ENCODE results near the gene MIPOL1.

Gene MIPOL1

DNA sequence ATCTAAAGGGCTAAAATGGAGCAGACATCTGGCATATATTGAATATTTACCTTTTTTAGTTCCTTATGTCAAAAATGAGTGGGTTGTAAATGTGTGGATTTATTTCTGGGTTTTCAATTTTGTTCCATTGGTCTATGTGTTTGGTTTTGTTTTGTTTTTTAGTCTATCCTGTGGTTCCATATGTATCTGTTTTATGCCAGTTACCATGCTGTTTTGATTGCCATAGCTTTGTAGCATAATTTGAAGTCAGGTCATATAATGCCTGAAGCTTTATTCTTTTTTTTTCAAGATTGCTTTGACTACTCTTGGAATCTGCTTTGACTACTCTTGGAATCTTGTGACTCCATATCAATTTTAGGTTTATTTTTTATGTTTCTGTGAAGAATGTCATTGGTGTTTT is 133.2 kb downstream of the MIPOL1 start:
- H3K79me2 ChIP-seq (ENCODE audit: insufficient read depth, low read length), result no peaks in the 10 kb centered on the region
- no peak overlapping the region for H3K27ac ChIP-seq (ENCODE audit: low read depth, low read length)

DNA sequence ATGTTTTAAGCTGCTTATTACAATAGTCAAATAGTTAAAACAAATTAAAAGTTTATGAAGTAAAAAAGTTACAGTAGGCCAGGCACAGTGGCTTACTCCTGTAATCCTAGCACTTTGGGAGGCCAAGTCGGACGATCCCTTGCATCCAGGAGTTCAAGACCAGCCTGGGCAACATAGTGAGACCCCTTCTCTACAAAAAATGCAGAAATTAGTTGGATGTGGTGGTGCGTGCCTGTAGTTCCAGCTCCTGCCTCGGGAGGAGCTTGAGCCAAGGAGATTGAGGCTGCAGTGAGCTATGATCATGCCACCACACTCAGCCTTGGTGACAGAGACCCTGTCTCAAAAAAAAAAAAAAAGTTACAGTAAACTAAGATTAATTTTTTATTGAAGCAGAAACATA is 142.6 kb downstream of the MIPOL1 start:
- H3F3A ChIP-seq (ENCODE audit: insufficient read depth), result no peaks in the 10 kb centered on the region
- H3K4me2 ChIP-seq (ENCODE audit: low read depth, low read length, poor library complexity, severe bottlenecking), result no peak overlapping the region
- no peak overlapping the region for H2AFZ ChIP-seq (ENCODE audit: low read depth, low read length, severe bottlenecking)
- no peaks in the 10 kb centered on the region for H3K9me2 ChIP-seq (replicated peaks; ENCODE audit: insufficient read depth, low read length)
- H3K9ac ChIP-seq (ENCODE audit: low read length), result no peak overlapping the region
- H4K20me1 ChIP-seq (ENCODE audit: low read depth, low read length), result no peaks in the 10 kb centered on the region
- H3K9me3 ChIP-seq (ENCODE audit: insufficient read depth, low read length), result 0 out of 2 replicates have a peak, but pooled peaks cover 4% of the 10 kb centered on the region
- no peaks in the 10 kb centered on the region for H3K79me2 ChIP-seq (ENCODE audit: insufficient read depth, low read length)
- H3K4me3 ChIP-seq (ENCODE audit: insufficient read depth, low read length, poor library complexity, severe bottlenecking), result no peak overlapping the region
- no peak overlapping the region for H3K27ac ChIP-seq (ENCODE audit: low read depth, low read length)
- TF ChIP-seq, protein P1, sequence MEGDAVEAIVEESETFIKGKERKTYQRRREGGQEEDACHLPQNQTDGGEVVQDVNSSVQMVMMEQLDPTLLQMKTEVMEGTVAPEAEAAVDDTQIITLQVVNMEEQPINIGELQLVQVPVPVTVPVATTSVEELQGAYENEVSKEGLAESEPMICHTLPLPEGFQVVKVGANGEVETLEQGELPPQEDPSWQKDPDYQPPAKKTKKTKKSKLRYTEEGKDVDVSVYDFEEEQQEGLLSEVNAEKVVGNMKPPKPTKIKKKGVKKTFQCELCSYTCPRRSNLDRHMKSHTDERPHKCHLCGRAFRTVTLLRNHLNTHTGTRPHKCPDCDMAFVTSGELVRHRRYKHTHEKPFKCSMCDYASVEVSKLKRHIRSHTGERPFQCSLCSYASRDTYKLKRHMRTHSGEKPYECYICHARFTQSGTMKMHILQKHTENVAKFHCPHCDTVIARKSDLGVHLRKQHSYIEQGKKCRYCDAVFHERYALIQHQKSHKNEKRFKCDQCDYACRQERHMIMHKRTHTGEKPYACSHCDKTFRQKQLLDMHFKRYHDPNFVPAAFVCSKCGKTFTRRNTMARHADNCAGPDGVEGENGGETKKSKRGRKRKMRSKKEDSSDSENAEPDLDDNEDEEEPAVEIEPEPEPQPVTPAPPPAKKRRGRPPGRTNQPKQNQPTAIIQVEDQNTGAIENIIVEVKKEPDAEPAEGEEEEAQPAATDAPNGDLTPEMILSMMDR (IDR thresholded peaks at IDR 0.05; ENCODE audit: insufficient read depth, low read length, poor library complexity, severe bottlenecking), result no peak
- no peak for TF ChIP-seq EZH2phosphoT487 (conservative IDR thresholded peaks at IDR 0.05; ENCODE audit: low read length)
- no peaks in the 10 kb centered on the region for H3K27me3 ChIP-seq (ENCODE audit: low read length)
- H3K36me3 ChIP-seq (ENCODE audit: low read length), result no peaks in the 10 kb centered on the region

More for the DNA sequence above, 133.2 kb downstream of the MIPOL1 start:
- TF ChIP-seq, protein P1 (IDR thresholded peaks at IDR 0.05; ENCODE audit: insufficient read depth, low read length, poor library complexity, severe bottlenecking), result no peak
- TF ChIP-seq EZH2phosphoT487 (conservative IDR thresholded peaks at IDR 0.05; ENCODE audit: low read length), result no peak
- Histone ChIP-seq H3K36me3 (ENCODE audit: low read length) (no peaks in the 10 kb centered on the region), H3F3A (ENCODE audit: insufficient read depth) (no peaks in the 10 kb centered on the region), H4K20me1 (ENCODE audit: low read depth, low read length) (no peaks in the 10 kb centered on the region), H3K4me3 (ENCODE audit: insufficient read depth, low read length, poor library complexity, severe bottlenecking) (no peak overlapping the region), H3K4me2 (ENCODE audit: low read depth, low read length, poor library complexity, severe bottlenecking) (no peak overlapping the region), H3K9ac (ENCODE audit: low read length) (no peak overlapping the region), H2AFZ (ENCODE audit: low read depth, low read length, severe bottlenecking) (no peak overlapping the region), H3K9me2 (replicated peaks; ENCODE audit: insufficient read depth, low read length) (no peaks in the 10 kb centered on the region), H3K27me3 (ENCODE audit: low read length) (no peaks in the 10 kb centered on the region), H3K9me3 (ENCODE audit: insufficient read depth, low read length) (no peaks in the 10 kb centered on the region)

DNA sequence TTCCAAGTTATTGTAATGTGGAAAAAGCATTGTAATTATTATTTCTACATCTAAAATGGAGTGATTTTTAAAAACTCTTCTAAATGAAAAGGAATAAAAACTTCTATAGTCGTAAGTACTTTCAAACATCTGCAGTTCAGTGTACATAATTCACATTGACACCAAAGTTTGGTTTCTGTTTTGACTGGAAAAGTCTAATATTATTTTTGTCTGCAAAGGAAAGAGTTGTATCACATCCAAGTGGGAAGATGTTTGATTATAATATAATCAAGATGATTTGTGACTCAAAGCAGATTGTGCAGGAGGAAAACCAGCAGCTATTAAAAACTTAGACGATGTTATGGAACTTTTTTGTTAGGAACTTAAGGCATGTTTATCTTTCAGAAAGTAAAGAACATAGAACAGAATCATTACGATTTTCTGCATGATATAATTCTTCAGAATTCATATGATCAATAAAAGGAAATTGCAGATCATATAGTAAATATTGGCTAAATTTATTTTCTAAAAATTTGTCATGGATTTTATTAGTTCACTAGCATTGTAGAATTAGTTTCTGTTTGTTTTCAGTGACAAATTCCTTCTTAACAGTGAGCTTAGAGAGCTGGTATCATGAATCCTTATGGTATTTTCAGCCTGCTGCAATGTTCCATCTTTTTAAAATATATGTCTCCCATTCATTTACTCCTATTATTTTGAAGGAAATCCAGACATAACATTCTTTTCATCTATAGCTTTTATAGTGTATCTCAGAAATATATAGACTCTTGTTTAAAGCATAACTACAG is 145.8 kb downstream of the MIPOL1 start:
- H3K27me3 ChIP-seq (ENCODE audit: low read length), result no peaks in the 10 kb centered on the region
- H4K20me1 ChIP-seq (ENCODE audit: low read depth, low read length), result no peaks in the 10 kb centered on the region
- H3K4me3 ChIP-seq (ENCODE audit: insufficient read depth, low read length, poor library complexity, severe bottlenecking), result no peak overlapping the region
- no peaks in the 10 kb centered on the region for H3K36me3 ChIP-seq (ENCODE audit: low read length)
- H3K27ac ChIP-seq (ENCODE audit: low read depth, low read length), result no peak overlapping the region
- no peaks in the 10 kb centered on the region for H3K79me2 ChIP-seq (ENCODE audit: insufficient read depth, low read length)
- H3K4me2 ChIP-seq (ENCODE audit: low read depth, low read length, poor library complexity, severe bottlenecking), result no peak overlapping the region
- 0 out of 2 replicates have a peak, but pooled peaks cover 4% of the 10 kb centered on the region for H3K9me3 ChIP-seq (ENCODE audit: insufficient read depth, low read length)
- H3F3A ChIP-seq (ENCODE audit: insufficient read depth), result no peaks in the 10 kb centered on the region
- no peak overlapping the region for H3K9ac ChIP-seq (ENCODE audit: low read length)
- no peaks in the 10 kb centered on the region for H3K9me2 ChIP-seq (replicated peaks; ENCODE audit: insufficient read depth, low read length)
- no peak for TF ChIP-seq EZH2phosphoT487 (conservative IDR thresholded peaks at IDR 0.05; ENCODE audit: low read length)
- no peak overlapping the region for H2AFZ ChIP-seq (ENCODE audit: low read depth, low read length, severe bottlenecking)

DNA sequence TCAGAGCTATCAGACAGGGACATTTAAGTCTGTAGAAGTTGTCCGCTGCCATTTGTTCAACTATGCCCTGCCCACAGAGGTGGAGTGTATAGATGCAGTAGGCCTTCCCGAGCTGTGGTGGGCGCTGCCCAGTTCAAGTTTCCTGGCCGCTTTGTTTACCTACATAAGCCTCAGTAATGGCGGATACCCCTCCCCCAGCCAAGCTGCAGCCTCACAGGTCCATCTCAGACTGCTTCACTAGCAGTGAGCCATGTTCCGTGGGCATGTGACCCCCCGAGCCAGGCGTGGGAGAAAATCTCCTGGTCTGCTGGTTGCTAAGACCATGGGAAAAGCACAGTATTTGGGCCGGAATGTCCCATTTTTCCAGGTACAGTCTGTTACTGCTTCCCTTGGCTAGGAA is 165.9 kb downstream of the MIPOL1 start:
- Histone ChIP-seq H3K4me3 (ENCODE audit: insufficient read depth, low read length, poor library complexity, severe bottlenecking) (no peak overlapping the region), H3K27me3 (ENCODE audit: low read length) (no peaks in the 10 kb centered on the region), H3K79me2 (ENCODE audit: insufficient read depth, low read length) (no peaks in the 10 kb centered on the region), H3K4me2 (ENCODE audit: low read depth, low read length, poor library complexity, severe bottlenecking) (no peak overlapping the region), H3F3A (ENCODE audit: insufficient read depth) (no peaks in the 10 kb centered on the region), H3K9me2 (replicated peaks; ENCODE audit: insufficient read depth, low read length) (no peaks in the 10 kb centered on the region), H3K9me3 (ENCODE audit: insufficient read depth, low read length) (no peaks in the 10 kb centered on the region), H2AFZ (ENCODE audit: low read depth, low read length, severe bottlenecking) (no peak overlapping the region), H3K27ac (ENCODE audit: low read depth, low read length) (no peak overlapping the region), H3K9ac (ENCODE audit: low read length) (no peak overlapping the region), H3K36me3 (ENCODE audit: low read length) (no peaks in the 10 kb centered on the region), H4K20me1 (ENCODE audit: low read depth, low read length) (no peaks in the 10 kb centered on the region)
- TF ChIP-seq EZH2phosphoT487 (conservative IDR thresholded peaks at IDR 0.05; ENCODE audit: low read length), result no peak
- TF ChIP-seq, protein P1 (IDR thresholded peaks at IDR 0.05; ENCODE audit: insufficient read depth, low read length, poor library complexity, severe bottlenecking), result no peak

All from SU-DHL-6 (cell line).